PC-9 (cell line): ENCODE results near the gene GXYLT2.

Experiments used
- EZH2 ChIP-seq: fragments of 200-600 bp; sonication (generic); IDR thresholded peaks from 2 replicates; pipeline ENCODE4 v1.8.0; 2017; ENCODE audit warnings: antibody characterized with exemption, low read depth
- TF ChIP-seq, protein P1 (sequence below): fragments of 200-600 bp; sonication (generic); conservative IDR thresholded peaks from 2 replicates; pipeline ENCODE4 v1.6.1; 2017; ENCODE audit warnings: mixed run types, antibody characterized with exemption, mild to moderate bottlenecking, moderate library complexity

DNA sequence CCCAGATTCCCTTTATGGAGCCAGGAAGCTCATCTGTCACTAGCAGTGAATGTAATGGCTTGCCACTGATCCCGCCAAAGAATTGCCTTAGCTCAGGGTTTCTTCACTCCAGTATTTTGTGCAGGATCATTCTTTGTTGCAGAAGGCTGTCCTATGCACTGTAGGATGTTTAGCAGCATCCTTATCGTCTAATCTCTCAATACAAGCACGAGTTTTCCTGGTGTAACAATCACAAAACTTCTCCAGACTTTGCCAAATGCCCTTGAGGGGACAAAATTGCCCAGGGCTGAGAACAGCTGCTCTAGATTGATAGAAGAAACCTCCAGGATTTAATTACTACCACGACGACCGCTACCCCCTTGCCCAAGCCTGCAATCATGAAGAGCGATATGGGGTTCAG, 32.8 kb upstream of the GXYLT2 start:
- TF ChIP-seq, protein P1, sequence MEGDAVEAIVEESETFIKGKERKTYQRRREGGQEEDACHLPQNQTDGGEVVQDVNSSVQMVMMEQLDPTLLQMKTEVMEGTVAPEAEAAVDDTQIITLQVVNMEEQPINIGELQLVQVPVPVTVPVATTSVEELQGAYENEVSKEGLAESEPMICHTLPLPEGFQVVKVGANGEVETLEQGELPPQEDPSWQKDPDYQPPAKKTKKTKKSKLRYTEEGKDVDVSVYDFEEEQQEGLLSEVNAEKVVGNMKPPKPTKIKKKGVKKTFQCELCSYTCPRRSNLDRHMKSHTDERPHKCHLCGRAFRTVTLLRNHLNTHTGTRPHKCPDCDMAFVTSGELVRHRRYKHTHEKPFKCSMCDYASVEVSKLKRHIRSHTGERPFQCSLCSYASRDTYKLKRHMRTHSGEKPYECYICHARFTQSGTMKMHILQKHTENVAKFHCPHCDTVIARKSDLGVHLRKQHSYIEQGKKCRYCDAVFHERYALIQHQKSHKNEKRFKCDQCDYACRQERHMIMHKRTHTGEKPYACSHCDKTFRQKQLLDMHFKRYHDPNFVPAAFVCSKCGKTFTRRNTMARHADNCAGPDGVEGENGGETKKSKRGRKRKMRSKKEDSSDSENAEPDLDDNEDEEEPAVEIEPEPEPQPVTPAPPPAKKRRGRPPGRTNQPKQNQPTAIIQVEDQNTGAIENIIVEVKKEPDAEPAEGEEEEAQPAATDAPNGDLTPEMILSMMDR = no peak
- no peak for TF ChIP-seq EZH2
